ENCODE data around the gene VEZT.

DNA sequence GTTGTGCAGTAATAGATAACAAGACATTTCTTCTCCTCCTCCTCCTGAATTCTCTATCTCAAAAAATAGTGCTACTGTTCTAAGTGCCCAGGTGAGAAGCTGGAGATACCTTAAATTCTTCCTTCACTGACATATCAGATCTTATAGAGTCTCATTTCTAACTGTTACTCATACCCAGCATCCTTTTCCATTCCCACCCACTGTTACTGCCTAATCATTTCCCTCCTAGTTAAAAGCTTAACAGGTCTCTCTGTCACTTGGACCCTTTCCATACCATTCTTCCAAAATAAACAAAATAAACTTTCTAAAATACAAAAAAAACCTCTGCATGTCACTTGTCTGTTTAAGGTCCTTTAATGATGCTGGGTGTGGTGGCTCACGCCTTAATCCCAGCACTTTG is 124.4 kb downstream of the VEZT start:
- TF ChIP-seq SIN3A (IDR thresholded peaks at IDR 0.05; ENCODE audit: borderline replicate concordance, insufficient read depth, low read length) (no peak), POLR2AphosphoS5 (IDR thresholded peaks at IDR 0.05; ENCODE audit: low read depth, low read length) (no peak), TAF1 (IDR thresholded peaks at IDR 0.05; ENCODE audit: borderline replicate concordance, insufficient read depth, low read length) (no peak), REST (IDR thresholded peaks at IDR 0.05; ENCODE audit: insufficient read depth in 1 of 2, low read depth in 2 of 2, low read length in 2 of 2) (no peak), FOXP2 (optimal IDR thresholded peaks at IDR 0.05; ENCODE audit: borderline replicate concordance, extremely low read depth, extremely low read length, insufficient read depth) (no peak)

Measured in PFSK-1 (cell line).